IMR-90 (cell line): ENCODE results near the gene MAPKAP1. TPM values are rescaled to one million over a fixed set of nuclear protein-coding genes. Genes with fewer than 3 reads are reported as not detected.

Experiments used
- ATAC-seq: fragments of 200-7000 bp; cut with Tn5 transposase; 2 replicates; pipeline ENCODE4 v1.9.1; 2020; ENCODE audit warnings: low read depth, mild to moderate bottlenecking, moderate library complexity
- BruUV-seq: library from RNA; stranded (reverse); fragments of 400-500 nt; replicated peaks from 2 replicates; lab custom pipeline; 2021; lab: Mats Ljungman, UMichigan
- CTCF ChIA-PET: fragments of 300-600 bp; formaldehyde crosslinking; extraction: SDS; loops from one replicate; lab custom pipeline; 2021; ENCODE audit warnings: antibody characterized with exemption; lab: Yijun Ruan, JAX
- POLR2A ChIA-PET: fragments of 300-600 bp; sonication (Branson Sonifier 250); formaldehyde crosslinking; loops from one replicate; lab custom pipeline; 2022; ENCODE audit warnings: antibody characterized with exemption; ENCODE audit not compliant: unreplicated experiment; lab: Charles Lee
- DNase-seq: peaks from one replicate; pipeline ENCODE4 v3.0.0; 2013
- H2AFZ ChIP-seq: replicated peaks from 2 replicates; pipeline ENCODE3; 2013; ENCODE audit warnings: low read length, mild to moderate bottlenecking; ENCODE audit not compliant: poor library complexity
- H2AK5ac ChIP-seq: 2 replicates; pipeline ENCODE4 v1.6.1; 2013; ENCODE audit warnings: low read depth, low read length, inconsistent platforms
- H2AK9ac ChIP-seq: replicated peaks from 2 replicates; pipeline ENCODE3; 2013; ENCODE audit warnings: mild to moderate bottlenecking, low read depth, low read length, moderate library complexity; ENCODE audit not compliant: poor library complexity
- H2BK120ac ChIP-seq: 2 replicates; pipeline ENCODE4 v1.6.1; 2013; ENCODE audit warnings: low read depth, low read length, inconsistent platforms
- H2BK15ac ChIP-seq: 3 replicates; pipeline ENCODE4 v1.6.1; 2013; ENCODE audit warnings: low read depth, low read length, inconsistent platforms
- H2BK20ac ChIP-seq: 2 replicates; pipeline ENCODE4 v1.6.1; 2013; ENCODE audit warnings: low read depth, mild to moderate bottlenecking, inconsistent platforms, low read length, moderate library complexity
- H2BK5ac ChIP-seq: 2 replicates; pipeline ENCODE4 v1.6.1; 2013; ENCODE audit warnings: mild to moderate bottlenecking, low read depth, low read length, inconsistent platforms; ENCODE audit not compliant: poor library complexity, severe bottlenecking
- H3K14ac ChIP-seq: replicated peaks from 2 replicates; pipeline ENCODE4 v1.6.1; 2013; ENCODE audit warnings: low read depth, low read length, inconsistent platforms
- H3K18ac ChIP-seq: 2 replicates; pipeline ENCODE4 v1.6.1; 2013; ENCODE audit warnings: low read depth, low read length, control low read depth
- H3K23ac ChIP-seq: 2 replicates; pipeline ENCODE4 v1.6.1; 2013; ENCODE audit warnings: low read depth, low read length, inconsistent platforms
- H3K27ac ChIP-seq: 2 replicates; pipeline ENCODE4 v1.5.1; 2013; ENCODE audit warnings: mild to moderate bottlenecking, control low read depth, low read length; ENCODE audit not compliant: insufficient read depth
- H3K27me3 ChIP-seq: 2 replicates; pipeline ENCODE4 v1.6.1; 2013; ENCODE audit warnings: low read length; ENCODE audit not compliant: control insufficient read depth, insufficient read depth
- H3K36me3 ChIP-seq: 2 replicates; pipeline ENCODE4 v1.6.1; 2013; ENCODE audit warnings: low read length, mixed read lengths; ENCODE audit not compliant: control insufficient read depth, insufficient read depth
- H3K4ac ChIP-seq: 2 replicates; pipeline ENCODE4 v1.6.1; 2013; ENCODE audit warnings: low read depth, low read length, inconsistent platforms
- H3K4me1 ChIP-seq: 2 replicates; pipeline ENCODE4 v1.6.1; 2013; ENCODE audit warnings: low read length, mixed read lengths; ENCODE audit not compliant: control insufficient read depth, insufficient read depth
- H3K4me2 ChIP-seq: 2 replicates; pipeline ENCODE4 v1.6.1; 2013; ENCODE audit warnings: low read depth, mild to moderate bottlenecking, control low read depth, low read length, moderate library complexity
- H3K4me3 ChIP-seq: 2 replicates; pipeline ENCODE4 v1.5.1; 2013; ENCODE audit warnings: low read depth, mild to moderate bottlenecking, control low read depth, low read length, moderate library complexity; ENCODE audit not compliant: insufficient read depth
- H3K56ac ChIP-seq: 2 replicates; pipeline ENCODE4 v1.6.1; 2013; ENCODE audit warnings: low read length, inconsistent platforms; ENCODE audit not compliant: insufficient read depth; ENCODE audit errors: extremely low read depth
- H3K79me1 ChIP-seq, 2 experiments: 2 replicates each; pipeline ENCODE4 v1.6.1; 2013; ENCODE audit warnings: low read length in 2 of 2, inconsistent platforms in 1 of 2, low read depth in 1 of 2
- H3K9ac ChIP-seq: 2 replicates; pipeline ENCODE4 v1.6.1; 2013; ENCODE audit warnings: low read depth, low read length, control low read depth
- H3K9me1 ChIP-seq: 2 replicates; pipeline ENCODE4 v1.6.1; 2013; ENCODE audit warnings: low read length, inconsistent platforms; ENCODE audit not compliant: insufficient read depth
- H3K9me3 ChIP-seq: 2 replicates; pipeline ENCODE4 v1.6.1; 2013; ENCODE audit warnings: low read length; ENCODE audit not compliant: control insufficient read depth, insufficient read depth
- H4K20me1 ChIP-seq: 2 replicates; pipeline ENCODE4 v1.6.1; 2013; ENCODE audit warnings: low read length, inconsistent platforms; ENCODE audit not compliant: insufficient read depth
- H4K5ac ChIP-seq: 2 replicates; pipeline ENCODE4 v1.6.1; 2013; ENCODE audit warnings: mild to moderate bottlenecking, low read depth, low read length, control low read depth
- H4K8ac ChIP-seq, 2 experiments: 2 replicates each; pipeline ENCODE4 v1.6.1; 2013; ENCODE audit warnings: low read depth in 2 of 2, low read length in 2 of 2, control low read depth in 1 of 2, inconsistent platforms in 1 of 2
- H4K91ac ChIP-seq: 2 replicates; pipeline ENCODE4 v1.6.1; 2013; ENCODE audit warnings: low read depth, low read length, inconsistent platforms; ENCODE audit not compliant: insufficient read depth
- BHLHE40 ChIP-seq: fragments of 150-350 bp; IDR thresholded peaks from 2 replicates; pipeline ENCODE4 v1.6.1; 2016; ENCODE audit warnings: mild to moderate bottlenecking, low read depth, low read length
- CEBPB ChIP-seq: IDR thresholded peaks from 2 replicates; pipeline ENCODE4 v1.6.1; 2012; ENCODE audit warnings: low read depth, low read length, improper control_type of control experiment
- CHD1 ChIP-seq: IDR thresholded peaks from 2 replicates; pipeline ENCODE4 v1.6.1; 2012; ENCODE audit warnings: low read depth, low read length, improper control_type of control experiment
- CTCF ChIP-seq: conservative IDR thresholded peaks from 2 replicates; pipeline ENCODE4 v1.5.1; 2012; ENCODE audit warnings: mild to moderate bottlenecking, low read depth, low read length, improper control_type of control experiment
- FOS ChIP-seq: fragments of 150-350 bp; IDR thresholded peaks from 2 replicates; pipeline ENCODE4 v1.6.1; 2016; ENCODE audit warnings: low read depth, low read length
- MAFK ChIP-seq: IDR thresholded peaks from 2 replicates; pipeline ENCODE4 v1.6.1; 2012; ENCODE audit warnings: low read depth, low read length, improper control_type of control experiment
- MAZ ChIP-seq: IDR thresholded peaks from 2 replicates; pipeline ENCODE4 v1.6.1; 2012; ENCODE audit warnings: low read depth, mild to moderate bottlenecking, low read length, improper control_type of control experiment, moderate library complexity, borderline replicate concordance
- MXI1 ChIP-seq: IDR thresholded peaks from 2 replicates; pipeline ENCODE4 v1.6.1; 2012; ENCODE audit warnings: low read depth, mild to moderate bottlenecking, low read length, moderate library complexity, borderline replicate concordance
- NFE2L2 ChIP-seq: fragments of 150-350 bp; IDR thresholded peaks from 2 replicates; pipeline ENCODE4 v1.6.1; 2016; ENCODE audit warnings: low read depth, mild to moderate bottlenecking, low read length
- POLR2A ChIP-seq: IDR thresholded peaks from 2 replicates; pipeline ENCODE4 v1.6.1; 2012; ENCODE audit warnings: mild to moderate bottlenecking, low read depth, low read length
- RAD21 ChIP-seq: IDR thresholded peaks from 2 replicates; pipeline ENCODE4 v1.6.1; 2012; ENCODE audit warnings: low read length, improper control_type of control experiment
- RCOR1 ChIP-seq: IDR thresholded peaks from 2 replicates; pipeline ENCODE4 v1.6.1; 2012; ENCODE audit warnings: mild to moderate bottlenecking, low read length, improper control_type of control experiment; ENCODE audit not compliant: insufficient replicate concordance
- RFX5 ChIP-seq: IDR thresholded peaks from 2 replicates; pipeline ENCODE4 v1.8.0; 2012; ENCODE audit warnings: low read depth, mild to moderate bottlenecking, low read length, moderate library complexity
- SMC3 ChIP-seq: fragments of 150-350 bp; IDR thresholded peaks from 2 replicates; pipeline ENCODE4 v1.6.1; 2016; ENCODE audit warnings: low read depth, mild to moderate bottlenecking, antibody characterized with exemption, low read length, moderate library complexity
- USF2 ChIP-seq: fragments of 150-350 bp; IDR thresholded peaks from 2 replicates; pipeline ENCODE4 v1.6.1; 2017; ENCODE audit warnings: mild to moderate bottlenecking, antibody characterized with exemption, low read length, low read depth
- WGBS, 2 experiments: methylation state at CpG; one replicate each; pipeline versions ENCODE4 v1.1.5 to v1.1.7; 2013; ENCODE audit warnings: missing lambda C conversion rate in 2 of 2; ENCODE audit not compliant: insufficient read length in 1 of 2; ENCODE audit errors: extremely low coverage in 2 of 2; 5-methylcytosine and 5-hydroxymethylcytosine counted together
- dilution Hi-C: fragments of 300-500 bp; cut with HindIII; formaldehyde crosslinking; loops from one replicate; pipeline ENCODE4 v1.14.3; 2018; ENCODE audit warnings: low sequenced_read_pairs; ENCODE audit not compliant: unreplicated experiment
- in situ Hi-C: fragments of 300-500 bp; cut with MboI; formaldehyde crosslinking; loops from 3 replicates; pipeline ENCODE4 v1.14.3; 2019; ENCODE audit warnings: low sequenced_read_pairs, inconsistent platforms, mixed read lengths
- intact Hi-C: fragments of 100-400 bp; cut with micrococcal nuclease; formaldehyde crosslinking; loops from 2 replicates; pipeline ENCODE4 v1.10.0; 2022
- polyA plus RNA-seq, 3 experiments: library from polyadenylated mRNA; depleted of rRNA; stranded (reverse); fragments of >200 nt; gene quantifications; 2 replicates each; pipeline ENCODE4 v1.2.3, GENCODE V29; 2012; ENCODE audit warnings: low replicate concordance in 1 of 3
- total RNA-seq: library from RNA; depleted of rRNA; stranded (reverse); fragments of >200 nt; gene quantifications from 2 replicates; pipeline ENCODE4 v1.2.3, GENCODE V29; 2012
- TF ChIP-seq, protein P1 (sequence below): fragments of 150-350 bp; IDR thresholded peaks from 2 replicates; pipeline ENCODE4 v1.6.1; 2016; ENCODE audit warnings: low read depth, mild to moderate bottlenecking, low read length, moderate library complexity, borderline replicate concordance

Gene MAPKAP1
- total and polyA plus RNA-seq, 2 of the 4 experiments (the other 2 are of a cell fraction) = 87.2 to 158 TPM

GRCh38 chr9:125644819-125645507 lies 62.0 kb downstream of the MAPKAP1 start:
- ATAC-seq = no peak

More at GRCh38 chr9:125644819-125645507, 62.0 kb downstream of the MAPKAP1 start:
- H4K20me1 ChIP-seq = no peaks in the 10 kb centered on the region
- peaks cover 19 to 71% of the 10 kb centered on the region in 2 experiments for H3K79me1 ChIP-seq
- no TSS peak for BruUV-seq
- no peaks in the 10 kb centered on the region for H3K9me3 ChIP-seq
- no peak overlapping the region for H2BK20ac ChIP-seq
- no peak overlapping the region for H2BK120ac ChIP-seq
- H3K23ac ChIP-seq = no peak overlapping the region
- no peak overlapping the region for H3K9ac ChIP-seq
- no peak overlapping the region for H2BK5ac ChIP-seq
- H2AK9ac ChIP-seq = no peak overlapping the region
- peaks cover 7% of the 10 kb centered on the region for H3K9me1 ChIP-seq
- no peak overlapping the region for H2BK15ac ChIP-seq
- no peak overlapping the region for H3K27ac ChIP-seq
- H3K4me3 ChIP-seq = no peak overlapping the region
- H3K18ac ChIP-seq = no peak overlapping the region
- intact Hi-C loops = no loop called here
- WGBS, 2 experiments = no CpG with 5 or more reads among the region's 7 CpGs
- DNase-seq = no peak
- no peak overlapping the region for H2AFZ ChIP-seq
- peaks cover 15% of the 10 kb centered on the region for H3K4me1 ChIP-seq
- no peak overlapping the region for H4K8ac ChIP-seq
- TF ChIP-seq POLR2A (no peak), RFX5 (no peak), FOS (no peak), CEBPB (no peak), CTCF (no peak), CHD1 (no peak), MAFK (no peak), USF2 (no peak), MAZ (no peak), RCOR1 (no peak), SMC3 (no peak), BHLHE40 (no peak), RAD21 (no peak), NFE2L2 (no peak), MXI1 (no peak)
- TF ChIP-seq, protein P1, sequence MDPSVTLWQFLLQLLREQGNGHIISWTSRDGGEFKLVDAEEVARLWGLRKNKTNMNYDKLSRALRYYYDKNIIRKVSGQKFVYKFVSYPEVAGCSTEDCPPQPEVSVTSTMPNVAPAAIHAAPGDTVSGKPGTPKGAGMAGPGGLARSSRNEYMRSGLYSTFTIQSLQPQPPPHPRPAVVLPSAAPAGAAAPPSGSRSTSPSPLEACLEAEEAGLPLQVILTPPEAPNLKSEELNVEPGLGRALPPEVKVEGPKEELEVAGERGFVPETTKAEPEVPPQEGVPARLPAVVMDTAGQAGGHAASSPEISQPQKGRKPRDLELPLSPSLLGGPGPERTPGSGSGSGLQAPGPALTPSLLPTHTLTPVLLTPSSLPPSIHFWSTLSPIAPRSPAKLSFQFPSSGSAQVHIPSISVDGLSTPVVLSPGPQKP = no peak
- peak overlapping the region; percentile 34; the same call in 1 of the 2 replicates for H3K14ac ChIP-seq
- in situ Hi-C loops = no loop called here
- H3K4me2 ChIP-seq = no peak overlapping the region
- ChIA-PET POLR2A (no interaction called here), CTCF (interaction anchor here (0.6 kb wide), 2 partner anchors 17 to 286 kb away, joined by 3 read pairs; no protein-coding TSS in a partner anchor)
- no peak overlapping the region for H4K5ac ChIP-seq
- H4K91ac ChIP-seq = no peak overlapping the region
- dilution Hi-C loops = no loop called here
- no peak overlapping the region for H3K56ac ChIP-seq
- H3K27me3 ChIP-seq = no peaks in the 10 kb centered on the region
- no peak overlapping the region for H2AK5ac ChIP-seq
- H3K4ac ChIP-seq = no peak overlapping the region; the same call in 1 of the 2 replicates
- peaks cover 4% of the 10 kb centered on the region; the same call in 1 of the 2 replicates for H3K36me3 ChIP-seq
